HG02623 (cell line): Measurements from ENCODE around the gene CAVIN3.

Source experiments
- ATAC-seq: cut with Tn5 transposase; IDR thresholded peaks from one replicate; pipeline ENCODE4 v1.9.1; 2021; ENCODE audit warnings: moderate library complexity; ENCODE audit not compliant: unreplicated experiment

The CAVIN3 gene

DNA sequence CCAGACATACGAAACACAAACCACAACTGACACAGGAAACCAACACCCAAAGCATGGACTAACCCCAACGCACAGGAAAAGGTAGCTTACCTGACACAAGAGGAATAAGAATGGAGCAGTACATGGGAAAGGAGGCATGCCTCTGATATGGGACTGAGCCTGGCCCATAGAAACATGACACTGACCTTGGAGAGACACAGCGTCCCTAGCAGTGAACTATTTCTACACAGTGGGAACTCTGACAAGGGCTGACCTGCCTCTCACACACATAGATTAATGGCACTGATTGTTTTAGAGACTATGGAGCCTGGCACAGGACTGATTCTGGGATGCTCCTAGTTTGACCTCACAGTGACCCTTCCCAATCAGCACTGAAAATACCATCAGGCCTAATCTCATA lies 48.7 kb downstream of the CAVIN3 start:
- no peak for ATAC-seq

DNA sequence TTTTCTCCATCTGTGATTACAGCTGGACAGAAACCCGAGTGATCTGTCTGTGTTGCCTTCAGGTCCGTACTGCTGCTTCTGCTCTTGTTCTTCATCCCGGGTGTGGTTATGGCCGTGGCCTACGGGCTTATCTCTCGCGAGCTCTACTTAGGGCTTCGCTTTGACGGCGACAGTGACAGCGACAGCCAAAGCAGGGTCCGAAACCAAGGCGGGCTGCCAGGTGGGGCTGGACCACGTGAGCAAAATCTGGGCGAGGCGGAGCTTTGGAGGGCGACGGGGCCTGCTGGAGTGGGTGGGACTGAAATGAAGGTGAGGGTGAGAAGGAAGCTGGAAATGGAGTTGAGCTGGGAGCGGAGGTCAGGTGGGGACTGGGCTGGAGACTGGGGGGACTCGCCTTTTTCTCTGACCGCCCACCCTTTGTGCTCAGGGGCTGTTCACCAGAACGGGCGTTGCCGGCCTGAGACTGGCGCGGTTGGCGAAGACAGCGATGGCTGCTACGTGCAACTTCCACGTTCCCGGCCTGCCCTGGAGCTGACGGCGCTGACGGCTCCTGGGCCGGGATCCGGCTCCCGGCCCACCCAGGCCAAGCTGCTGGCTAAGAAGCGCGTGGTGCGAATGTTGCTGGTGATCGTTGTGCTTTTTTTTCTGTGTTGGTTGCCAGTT lies 49.6 kb downstream of the CAVIN3 start:
- ATAC-seq, result no peak

DNA sequence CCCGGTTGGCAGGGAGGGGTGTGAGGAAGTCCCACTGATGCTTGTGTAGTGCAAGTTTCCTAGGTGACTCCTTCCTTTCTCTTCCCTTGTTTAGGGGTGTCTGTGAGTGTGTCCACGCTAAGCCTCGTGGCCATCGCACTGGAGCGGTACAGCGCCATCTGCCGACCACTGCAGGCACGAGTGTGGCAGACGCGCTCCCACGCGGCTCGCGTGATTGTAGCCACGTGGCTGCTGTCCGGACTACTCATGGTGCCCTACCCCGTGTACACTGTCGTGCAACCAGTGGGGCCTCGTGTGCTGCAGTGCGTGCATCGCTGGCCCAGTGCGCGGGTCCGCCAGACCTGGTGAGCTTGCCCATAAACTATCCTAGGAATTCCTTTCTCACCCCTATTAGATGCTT lies 50.3 kb downstream of the CAVIN3 start:
- no peak for ATAC-seq
